Stimulated activated naive CD8-positive, alpha-beta T cell treated with anti-CD3 and anti-CD28 coated beads, Interleukin-15, Interleukin-2, amounts not matched to agents 100 U/mL and 50 U/mL, for 24 hours (primary cell): ENCODE measurements around the gene SNRPF.

Source experiments
- ATAC-seq: fragments of 150-1000 bp; cut with Tn5 transposase; one replicate; pipeline ENCODE4 v1.10.0; 2021
- DNase-seq: peaks from one replicate; pipeline ENCODE4 v3.0.0; 2021

The SNRPF gene

DNA sequence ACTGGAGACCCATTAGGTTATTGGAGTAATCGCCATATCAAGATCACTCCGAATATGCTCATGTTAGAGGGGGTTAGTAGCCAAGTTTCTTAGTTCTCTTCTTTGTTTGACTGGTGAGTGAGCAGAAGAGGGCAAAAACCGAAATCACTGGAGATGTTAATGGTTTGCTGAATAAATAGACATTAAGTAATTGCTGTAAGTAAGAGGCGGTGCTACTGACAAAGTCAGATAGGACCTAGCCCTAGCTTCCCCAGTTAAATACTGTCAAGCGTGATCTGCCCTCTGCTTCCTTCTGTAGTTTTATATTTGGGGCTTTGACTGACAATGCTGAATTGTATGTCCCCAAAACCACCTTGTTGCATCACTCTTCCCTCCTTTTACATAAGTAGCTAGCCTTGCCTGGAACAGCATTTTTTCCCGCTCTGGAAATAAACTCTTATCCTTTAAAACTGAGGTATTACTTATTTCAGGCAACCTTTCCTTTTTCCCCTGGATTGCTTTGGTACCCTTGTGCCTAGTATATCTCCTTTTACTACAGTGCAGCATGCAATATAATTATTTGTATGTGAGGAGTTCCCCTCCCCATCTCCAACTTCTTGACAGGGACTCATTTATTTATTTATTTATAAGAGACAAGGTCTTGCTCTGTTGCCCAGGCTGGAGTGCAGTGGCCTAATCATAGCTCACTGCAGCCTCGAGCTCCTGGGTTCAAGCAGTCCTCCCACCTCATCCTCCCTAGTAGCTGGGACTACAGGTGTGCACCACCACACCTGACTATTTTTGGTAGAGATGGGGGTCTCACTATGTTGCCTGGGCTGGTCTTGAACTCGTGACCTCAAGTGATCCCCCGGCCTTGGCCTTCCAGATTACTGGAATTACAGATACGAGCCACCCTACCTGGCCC, 1.4 kb downstream of the SNRPF start:
- no peak for DNase-seq
- ATAC-seq = no peak

DNA sequence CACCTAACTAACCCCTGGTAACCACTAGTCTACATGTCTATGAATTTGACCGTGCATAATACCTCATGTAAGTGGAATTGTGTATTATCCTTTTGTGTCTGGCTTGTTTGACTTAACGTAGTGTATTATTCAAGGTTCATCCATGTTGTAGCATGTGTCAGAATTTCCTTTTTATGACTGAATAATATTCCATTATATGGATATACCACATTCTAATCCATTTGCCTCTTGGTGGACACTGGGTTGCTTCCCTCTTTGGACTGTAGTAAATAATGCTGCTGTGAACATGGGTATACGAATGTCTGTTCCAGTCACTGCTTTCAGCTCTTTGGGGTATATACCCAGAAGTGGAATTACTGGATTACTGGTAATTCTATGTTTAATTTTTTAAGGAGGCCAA, 3.3 kb downstream of the SNRPF start:
- ATAC-seq = no peak

DNA sequence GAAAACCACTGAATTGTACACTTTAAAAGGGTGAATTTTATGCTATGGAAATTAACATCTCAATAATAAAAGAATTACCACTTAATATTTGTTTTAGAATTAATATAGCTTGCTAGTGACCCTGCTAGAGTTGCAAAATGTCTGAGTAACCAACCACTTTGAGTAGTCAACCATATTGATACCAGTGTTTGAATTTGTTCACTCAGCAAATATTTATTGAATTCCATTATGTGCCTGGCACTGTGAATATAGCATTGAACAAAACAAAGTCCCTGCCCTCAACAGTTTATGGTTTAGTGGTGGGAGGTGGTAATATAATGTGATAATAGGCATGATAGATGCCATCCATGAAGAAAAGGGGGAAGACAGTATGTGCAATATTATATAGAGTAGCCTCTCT, 4.6 kb downstream of the SNRPF start:
- DNase-seq = no peak
- ATAC-seq = no peak

More for the DNA sequence above, 3.3 kb downstream of the SNRPF start:
- DNase-seq = no peak

DNA sequence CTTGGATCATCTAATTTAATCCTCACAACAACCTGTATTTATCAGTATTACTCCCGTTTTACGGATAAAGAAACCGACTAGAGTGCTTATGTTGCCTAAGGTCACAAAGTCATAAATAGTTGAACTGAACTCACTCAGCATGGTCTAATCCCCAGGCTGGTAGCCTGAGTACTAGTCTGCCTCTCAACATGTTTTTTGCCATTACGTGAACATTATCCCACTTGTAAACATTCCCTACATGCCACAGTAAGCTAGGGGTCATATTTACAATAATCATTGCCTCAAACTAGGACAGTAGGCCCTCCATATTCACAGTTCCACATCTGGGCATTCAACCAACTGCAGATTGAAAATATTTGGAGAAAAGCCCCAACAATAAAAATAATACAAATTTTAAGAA, 12.1 kb downstream of the SNRPF start:
- DNase-seq (no peak), ATAC-seq (no peak)

DNA sequence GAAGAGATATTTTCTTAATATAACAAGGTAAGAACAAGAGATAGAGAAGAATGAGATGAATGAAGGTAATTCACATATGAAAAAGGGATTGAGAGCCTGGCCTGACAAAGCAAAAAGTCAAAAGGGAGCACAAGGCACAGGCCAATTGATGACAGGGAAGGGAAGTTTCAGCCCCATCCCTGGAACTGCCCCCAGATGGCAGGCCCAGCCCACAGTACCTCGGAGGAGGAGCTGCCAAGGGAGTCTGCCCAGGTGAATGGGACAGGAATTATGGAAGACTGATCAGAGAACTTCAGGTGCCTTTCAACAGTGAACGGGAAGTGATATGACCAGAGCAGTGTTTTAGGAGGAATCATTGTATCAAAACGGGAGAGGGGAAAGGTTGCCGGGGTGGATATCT, 15.7 kb downstream of the SNRPF start:
- ATAC-seq = no peak
- no peak for DNase-seq

DNA sequence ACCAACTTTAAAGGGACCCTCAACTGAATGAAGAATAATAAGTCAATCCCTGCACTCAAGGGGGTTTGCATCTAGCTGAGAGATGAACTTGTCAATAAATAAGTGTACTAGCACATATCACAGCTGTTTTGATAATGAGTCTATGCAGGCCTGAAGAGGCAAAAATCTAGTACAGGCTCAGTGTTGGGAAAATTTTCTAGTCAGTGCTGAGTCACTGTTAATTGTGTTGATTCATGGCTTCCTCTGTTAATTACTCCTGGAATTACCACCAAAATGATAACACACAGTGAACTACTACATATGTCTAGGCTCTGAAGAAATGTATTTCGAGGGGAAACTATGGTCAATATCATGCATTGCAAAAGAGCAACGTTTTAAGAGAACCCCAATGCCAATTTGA, 18.9 kb downstream of the SNRPF start:
- ATAC-seq (no peak), DNase-seq (no peak)

DNA sequence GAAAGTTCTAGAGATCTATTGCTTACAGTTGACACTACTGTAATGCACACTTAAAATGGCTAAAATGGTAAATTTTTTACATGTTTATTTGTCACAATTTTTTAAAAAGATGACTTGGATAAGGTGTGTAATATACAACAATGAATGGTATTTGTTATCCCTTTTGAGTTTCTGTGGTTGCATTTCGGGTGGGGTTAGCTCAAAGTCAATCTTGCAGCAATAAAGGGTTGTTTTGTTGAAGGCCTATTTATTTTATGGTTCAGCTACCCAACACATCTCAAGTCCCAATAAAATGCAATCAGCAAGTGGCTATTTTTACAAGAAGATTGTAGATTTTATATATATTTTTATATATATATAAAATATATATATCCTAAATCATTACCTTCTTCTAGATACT, 22.1 kb downstream of the SNRPF start:
- DNase-seq = no peak
- ATAC-seq = no peak

DNA sequence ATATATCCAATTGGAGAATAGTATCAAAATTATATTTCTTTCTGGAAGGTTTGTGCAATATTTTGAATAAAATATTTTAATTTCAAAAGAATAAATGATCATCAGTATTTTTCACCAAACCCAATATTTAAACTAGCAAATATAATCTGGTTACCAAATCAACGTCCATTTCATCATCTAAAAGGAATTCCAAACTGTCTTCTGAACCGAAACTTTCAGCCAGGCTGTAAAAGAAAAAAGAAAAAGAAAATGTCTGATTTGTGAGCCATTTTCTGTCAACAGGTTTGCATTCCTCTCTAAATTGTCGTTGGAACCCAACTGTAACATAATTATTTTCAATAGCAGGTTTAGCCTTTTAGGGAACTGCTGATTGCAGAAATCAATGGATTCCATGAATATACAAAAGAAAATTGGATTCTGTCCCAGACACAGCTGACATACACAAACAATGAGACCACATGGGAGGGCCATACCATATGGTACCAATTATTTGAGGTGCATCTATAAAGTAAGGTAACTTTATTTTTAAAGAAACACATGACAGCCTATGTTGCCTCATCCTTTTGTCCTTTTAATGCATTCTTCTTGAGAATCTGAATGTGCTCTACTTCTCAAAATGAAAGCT, 22.7 kb downstream of the SNRPF start:
- DNase-seq (no peak), ATAC-seq (no peak)

DNA sequence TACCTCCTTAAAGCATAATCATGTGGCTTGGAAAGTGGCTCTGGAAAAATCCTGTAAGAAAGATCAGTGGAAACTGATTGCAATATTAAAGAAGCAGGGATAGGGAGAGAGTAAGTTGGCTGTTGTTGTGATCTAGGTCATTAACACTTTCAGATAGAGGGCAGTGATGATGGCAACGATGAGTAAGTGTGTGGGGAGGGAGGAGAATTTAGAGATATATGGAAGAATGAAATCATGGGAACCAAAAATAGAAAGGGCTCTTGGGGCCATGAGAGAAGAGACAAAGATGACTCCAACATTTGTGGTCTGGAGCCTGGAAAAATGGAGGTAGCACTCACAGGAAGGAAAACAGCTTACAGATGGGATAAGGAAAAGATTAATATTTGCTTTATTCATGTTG, 23.3 kb downstream of the SNRPF start:
- no peak for DNase-seq
- no peak for ATAC-seq

DNA sequence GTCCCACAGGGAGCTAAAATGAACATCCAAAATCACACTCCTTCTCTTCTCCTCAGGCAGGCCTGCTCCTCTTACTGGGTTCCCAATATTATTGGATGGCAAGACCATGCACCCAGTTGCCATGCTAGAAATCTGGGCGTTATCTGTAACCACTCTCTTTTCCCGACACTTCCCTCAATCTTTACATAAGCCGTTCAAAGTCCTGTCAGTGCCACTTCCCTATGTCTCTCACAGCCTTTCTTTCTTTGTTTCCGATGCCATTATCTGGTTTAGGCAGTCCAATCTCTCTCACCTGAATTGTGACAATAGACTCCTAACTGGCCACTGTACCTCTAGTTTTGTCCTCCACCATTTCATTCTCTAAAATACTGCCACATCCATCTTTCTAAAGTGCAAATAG, 24.1 kb downstream of the SNRPF start:
- DNase-seq = no peak
- no peak for ATAC-seq

DNA sequence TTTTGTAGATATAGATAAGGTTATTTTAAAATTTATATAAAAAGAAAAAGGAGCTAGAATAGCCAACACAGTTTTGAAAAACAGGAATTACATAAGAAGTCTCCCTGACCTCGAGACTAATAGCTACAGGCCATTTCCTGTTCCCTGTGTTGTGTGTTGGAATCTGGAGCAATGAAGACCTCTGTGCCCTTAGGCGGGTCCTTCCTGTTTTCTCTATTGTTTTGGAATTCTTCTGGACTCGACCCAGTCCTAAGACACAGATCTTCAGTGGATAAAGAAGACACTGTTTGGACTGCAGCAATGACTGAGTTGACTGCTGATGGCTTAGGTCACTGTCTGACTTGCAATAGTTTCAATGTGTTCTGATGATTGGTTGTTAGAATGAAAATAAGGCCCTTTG, 26.2 kb downstream of the SNRPF start:
- ATAC-seq (no peak), DNase-seq (no peak)

DNA sequence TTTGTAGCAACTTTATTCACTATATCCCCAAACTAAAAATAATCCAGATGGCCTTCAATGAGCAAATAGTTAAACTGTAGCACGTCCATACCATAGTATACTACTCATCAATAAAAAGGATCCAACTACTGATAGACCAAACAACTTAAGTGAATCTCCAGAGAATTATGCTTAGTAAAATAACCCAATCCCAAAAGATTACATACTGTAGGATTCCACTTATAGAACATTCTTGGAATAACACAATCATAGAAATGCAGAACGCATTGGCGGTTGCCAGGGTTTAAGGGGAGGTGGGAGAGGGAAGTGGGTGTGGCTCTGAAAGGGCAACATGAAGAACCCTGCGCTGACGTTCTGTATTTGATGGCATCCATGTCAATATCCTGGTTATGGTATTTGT, 28.6 kb downstream of the SNRPF start:
- no peak for DNase-seq
- ATAC-seq = no peak

DNA sequence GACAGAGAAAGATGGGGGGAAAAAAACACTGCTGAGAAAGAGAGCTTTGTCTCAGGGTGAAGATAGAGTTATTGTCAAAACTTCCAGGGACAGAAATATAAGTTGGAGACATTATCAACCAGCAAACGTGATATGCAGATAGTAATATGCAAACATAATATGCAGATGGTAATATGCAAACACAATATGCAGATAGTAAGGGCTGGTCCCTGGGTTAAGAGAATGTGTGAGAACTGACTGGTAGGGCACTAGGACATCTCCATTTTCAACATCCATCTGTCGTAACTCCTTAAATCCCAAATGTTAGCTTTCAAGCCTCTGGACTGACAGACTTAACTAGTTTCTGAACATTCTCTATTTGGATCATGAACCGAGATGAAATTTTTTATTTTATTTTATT, 32.2 kb downstream of the SNRPF start:
- no peak for DNase-seq
- ATAC-seq = no peak

DNA sequence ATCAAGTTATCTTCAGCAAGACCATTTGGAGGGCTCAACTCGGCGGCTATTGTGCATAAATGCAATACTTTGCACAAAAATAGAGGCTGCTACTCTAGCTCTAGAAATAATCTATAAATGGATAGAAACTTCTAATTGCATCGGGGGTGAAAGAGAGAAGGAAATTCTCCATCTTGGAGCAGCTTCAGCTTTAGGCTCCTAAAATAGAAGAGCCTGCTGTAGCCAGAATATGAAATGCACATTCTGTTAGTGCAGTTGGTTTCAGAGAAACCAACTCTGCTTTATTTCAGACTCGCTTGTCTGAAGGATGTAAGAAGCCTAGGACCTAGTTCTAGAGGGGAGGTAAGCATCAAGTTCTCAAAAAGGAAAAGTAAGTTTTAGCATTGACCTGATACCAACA, 38.1 kb downstream of the SNRPF start:
- no peak for ATAC-seq
- DNase-seq = no peak

DNA sequence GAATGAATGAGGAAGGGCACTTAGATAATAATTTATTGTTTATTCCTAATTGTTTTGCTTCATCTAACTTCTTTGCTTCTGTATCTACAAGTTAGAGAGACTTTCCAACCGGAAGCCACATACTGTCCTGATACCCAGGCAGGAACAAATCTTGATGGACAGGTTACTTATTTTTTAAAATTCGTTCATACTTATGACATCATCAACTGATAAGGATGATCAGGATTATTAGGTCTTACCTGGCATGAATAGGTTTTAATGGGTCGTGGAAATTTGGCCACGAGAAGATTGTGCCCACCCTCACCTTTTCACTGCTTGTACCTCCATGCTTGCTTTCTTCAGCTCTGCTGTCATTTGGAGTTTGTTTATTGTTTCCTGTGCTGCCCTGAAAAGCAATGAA, 39.3 kb downstream of the SNRPF start:
- ATAC-seq = no peak
- DNase-seq = no peak

DNA sequence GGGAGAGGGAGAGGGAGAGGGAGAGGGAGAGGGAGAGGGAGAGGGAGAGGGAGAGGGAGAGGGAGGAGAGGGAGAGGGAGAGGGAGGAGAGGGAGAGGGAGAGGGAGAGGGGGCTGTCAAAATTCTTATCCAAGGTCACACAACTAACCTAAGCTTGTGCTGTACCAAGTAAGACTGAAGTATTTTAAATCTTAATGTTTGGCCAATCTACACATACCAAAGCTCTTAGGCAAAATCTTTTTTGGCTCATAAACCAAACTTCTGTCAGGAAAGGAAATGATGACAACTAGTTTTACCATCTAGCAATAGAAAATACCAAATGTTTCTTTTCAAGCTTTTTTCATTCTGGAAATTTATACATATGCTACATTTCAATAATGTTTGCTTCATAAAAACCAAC, 49.8 kb downstream of the SNRPF start:
- ATAC-seq (no peak), DNase-seq (no peak)

DNA sequence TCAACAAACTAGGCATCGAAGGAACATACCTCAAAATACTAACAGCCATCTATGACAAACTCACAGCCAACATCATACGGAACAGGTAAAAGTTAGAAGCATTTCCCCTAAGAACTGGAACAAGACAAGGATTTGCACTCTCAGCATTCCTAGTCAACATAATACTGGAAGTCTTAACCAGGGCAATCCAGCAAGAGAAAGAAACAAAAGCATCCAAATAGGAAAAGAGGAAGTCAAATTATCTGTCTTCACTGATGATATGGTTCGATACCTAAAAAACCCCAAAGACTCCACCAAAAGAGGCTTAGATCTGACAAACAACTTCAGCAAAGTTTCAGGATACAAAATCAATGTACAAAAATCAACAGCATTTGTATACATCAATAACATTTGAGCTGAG, 51.1 kb downstream of the SNRPF start:
- DNase-seq = no peak
- ATAC-seq = no peak
